Inflammatory macrophage treated with lipopolysaccharide for 4 hours (primary cell): ENCODE measurements around the gene PRKN.
"Not testable (repeated sequence)": the region's sequence is repeated elsewhere in the genome, so short reads cannot be mapped to it uniquely, and the experiment has no call there.

ENCODE experiments used
- DNase-seq: peaks from one replicate; pipeline ENCODE4 v3.0.0-alpha.2; 2020

PRKN gene

DNA sequence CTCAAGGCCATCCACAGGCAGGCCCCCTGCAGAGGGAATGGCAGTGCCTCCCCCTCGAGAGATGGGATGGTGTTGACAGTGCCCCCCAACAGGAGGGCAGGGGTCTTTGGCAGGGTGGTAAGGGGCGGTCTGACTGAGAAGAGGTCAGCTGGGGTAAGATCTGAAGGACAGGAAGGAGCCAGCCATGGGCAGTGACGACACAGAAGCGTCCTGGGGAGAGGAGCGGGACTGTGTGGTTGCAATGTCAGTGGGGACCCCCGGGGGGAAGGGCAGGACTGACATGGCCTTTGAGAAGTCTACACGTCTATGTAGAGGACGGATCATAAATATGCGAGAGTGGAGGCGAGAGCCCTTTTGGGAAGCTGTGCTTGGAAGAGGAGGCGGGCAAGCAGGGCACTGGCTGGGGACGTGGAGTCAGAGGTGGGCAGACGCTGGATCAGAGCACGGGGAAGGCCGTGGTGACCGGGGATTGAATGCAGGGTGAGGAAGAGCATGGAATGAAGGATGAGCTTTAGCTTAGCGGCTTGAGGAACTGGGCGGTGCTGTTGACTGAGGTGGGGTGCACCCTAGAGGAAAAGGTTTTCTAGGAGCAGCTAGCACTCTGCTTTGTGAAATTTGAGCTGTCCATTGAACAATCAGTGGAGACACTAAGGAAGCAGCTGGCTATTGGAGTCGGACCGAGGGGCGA lies 1371.3 kb downstream of the PRKN start:
- no peak for DNase-seq

DNA sequence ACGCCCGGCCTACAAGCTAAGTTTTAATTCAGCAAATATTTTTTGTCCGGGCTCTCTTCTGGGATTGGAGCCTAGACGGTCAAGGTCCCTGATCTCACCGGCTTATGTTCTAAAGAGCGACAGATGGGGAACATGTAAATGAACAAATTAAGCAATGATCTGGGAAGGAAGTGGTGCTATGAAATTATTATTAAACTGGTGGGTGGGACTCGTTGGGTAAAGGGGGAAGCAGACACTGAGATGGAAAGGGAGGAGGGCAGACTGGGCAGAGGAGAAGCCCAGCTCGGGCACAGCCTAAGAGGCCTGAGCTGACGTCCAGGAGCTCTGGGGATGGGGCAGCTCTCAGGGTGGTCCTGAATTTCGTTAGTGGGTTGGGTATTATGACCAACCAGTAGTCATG lies 1371.9 kb downstream of the PRKN start:
- DNase-seq: peak; percentile 83

DNA sequence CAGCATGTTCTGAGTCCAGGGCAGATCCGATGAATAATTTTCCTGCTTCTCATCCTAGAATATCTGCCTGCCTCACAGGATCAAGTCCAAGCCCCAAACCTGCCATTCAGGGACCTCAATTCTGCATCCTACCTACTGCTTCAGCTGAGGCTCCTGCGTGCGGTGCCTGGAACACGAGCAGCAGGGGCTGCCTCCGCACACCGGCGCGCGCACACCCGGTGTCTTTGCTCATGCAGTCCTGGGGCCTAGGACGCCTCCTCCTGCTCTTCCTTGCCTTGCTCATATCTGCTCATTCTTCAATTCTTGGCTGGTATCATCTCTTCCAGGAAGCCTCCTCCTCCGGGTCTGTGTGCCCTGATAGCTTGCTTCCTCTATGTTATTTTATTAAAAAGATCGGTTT lies 1372.6 kb downstream of the PRKN start:
- no peak for DNase-seq

DNA sequence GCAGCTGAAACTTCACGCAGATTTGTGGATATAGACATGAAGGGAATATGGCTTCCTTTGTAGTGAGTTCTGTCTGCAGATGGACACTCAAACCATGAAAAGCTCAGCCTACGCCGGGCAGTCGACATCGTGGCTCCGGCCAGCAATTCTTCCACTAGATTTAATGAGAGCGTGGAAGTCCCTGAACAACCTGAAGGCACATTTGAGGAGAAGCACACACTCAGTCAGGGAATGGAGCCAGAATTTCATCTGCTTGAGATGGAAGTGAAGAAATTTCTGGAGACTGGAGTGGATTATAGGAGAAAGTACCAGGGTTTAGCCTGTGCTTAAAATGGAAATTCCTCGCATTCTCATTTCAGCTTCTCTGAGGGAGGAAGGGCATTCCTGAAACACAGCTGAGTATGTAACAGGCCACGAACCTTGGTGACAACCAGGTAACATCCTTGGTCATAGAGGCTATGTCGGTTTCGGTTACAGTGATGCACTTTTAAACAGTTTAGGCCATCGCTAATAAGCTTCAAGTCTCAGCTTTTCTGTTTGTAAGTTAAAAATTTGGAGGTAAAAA lies 1373.2 kb downstream of the PRKN start:
- no peak for DNase-seq

DNA sequence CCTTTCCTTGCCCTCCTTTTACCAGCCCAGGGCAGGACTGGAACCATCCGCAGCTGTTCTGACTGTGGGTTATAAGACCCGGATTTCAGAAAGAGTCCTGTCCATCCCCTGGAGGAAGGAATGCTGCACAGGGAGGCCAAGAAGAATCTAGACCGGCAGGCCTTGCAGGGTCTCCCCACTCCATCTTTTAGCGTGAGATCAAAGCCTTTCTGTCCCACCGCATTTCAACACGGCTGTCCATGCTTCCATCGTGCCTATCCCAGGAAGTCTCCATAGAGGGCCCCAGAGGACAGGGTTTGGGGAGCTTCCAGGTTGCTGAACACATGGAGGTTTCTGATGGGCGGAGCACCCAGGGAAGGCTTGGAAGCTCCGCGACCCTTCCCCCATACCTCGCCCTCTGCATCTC lies 1374.4 kb downstream of the PRKN start:
- DNase-seq: peak; percentile 38

DNA sequence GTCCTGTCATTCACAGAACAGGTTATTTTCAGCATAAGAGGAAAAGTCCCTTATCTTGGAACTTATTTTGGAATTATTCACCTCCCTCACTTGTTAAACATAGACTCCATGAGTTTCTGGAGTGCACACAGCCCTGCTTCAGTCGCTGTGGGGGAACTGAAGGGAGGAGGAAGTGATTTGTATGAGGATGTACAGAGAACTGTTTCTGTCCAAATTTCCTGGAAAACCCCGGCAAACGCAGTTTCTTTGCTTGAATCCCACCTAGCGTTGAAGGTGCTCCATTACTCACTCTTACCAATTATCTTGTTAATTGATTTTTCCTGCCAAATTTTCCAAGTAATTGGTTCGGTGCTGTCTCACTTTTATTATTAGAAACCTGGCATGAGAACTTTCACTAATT lies 1375.7 kb downstream of the PRKN start:
- DNase-seq: peak; percentile 43

DNA sequence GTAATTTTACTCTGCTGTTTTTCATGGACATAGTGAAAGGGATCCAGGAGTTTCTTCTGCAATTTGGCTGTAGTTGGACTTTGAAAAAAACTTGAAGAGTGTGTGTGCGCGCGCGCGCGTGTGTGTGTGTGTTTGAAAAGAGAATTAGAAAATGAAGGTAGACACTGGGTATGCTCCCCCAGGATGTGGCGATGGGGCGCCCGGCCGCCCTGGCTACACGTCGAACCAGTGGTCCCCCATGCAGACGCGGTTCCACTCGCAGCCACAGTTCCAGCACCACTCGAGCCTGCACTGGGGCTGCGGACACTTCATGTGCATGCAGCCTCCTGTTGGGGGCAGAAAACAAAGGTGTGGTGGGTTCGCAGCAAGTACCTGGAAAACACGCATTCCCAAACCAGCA lies 1377.7 kb downstream of the PRKN start:
- no peak for DNase-seq

DNA sequence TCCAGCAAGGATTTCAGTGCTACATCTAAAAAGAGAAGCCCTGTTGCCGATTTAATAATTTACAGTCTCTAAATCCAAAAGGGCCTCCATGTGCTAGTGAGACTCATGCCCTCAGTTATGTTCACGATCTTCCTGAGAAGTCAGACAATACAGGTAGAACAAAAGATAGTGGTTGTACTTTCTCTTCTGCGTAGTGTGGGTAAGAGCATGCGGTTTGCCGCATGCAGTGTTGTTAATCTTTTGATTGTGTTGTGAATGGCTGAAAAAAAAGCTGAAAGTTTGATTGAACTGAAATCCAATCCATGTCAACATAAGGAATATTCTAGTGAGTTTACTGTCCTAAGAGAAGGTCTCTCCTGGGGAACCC lies 1379.0 kb downstream of the PRKN start:
- DNase-seq: no peak

DNA sequence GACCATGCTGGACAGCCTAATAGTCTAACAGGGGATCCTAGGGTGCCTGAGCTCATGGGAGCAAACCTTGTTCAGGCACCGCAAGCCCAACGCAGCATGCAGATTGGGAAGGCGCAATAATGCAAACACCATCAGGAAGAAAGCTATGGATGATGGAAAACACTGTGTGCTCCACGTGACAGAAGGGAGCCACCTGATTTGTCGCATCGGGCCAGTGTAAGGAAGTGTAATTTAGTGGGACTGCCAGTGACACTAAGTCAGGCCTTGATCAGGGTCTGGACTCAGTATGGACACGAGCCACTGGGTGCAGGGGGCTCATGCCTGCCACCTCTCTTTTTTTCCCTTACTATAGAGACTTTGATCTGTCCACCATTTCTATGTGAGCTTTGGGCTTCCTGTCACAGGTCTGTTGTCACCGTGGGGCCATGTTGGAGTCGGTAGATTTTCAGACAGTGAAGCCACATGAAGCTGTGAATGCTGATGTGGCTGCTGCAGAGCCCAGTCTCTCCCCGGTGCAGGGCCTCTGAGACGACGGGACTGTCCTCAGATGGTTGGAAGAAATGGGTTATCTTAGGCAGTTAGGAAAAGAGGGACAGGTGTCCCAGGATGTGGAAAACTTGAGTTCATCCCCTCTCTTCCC lies 1379.5 kb downstream of the PRKN start:
- DNase-seq: no peak

DNA sequence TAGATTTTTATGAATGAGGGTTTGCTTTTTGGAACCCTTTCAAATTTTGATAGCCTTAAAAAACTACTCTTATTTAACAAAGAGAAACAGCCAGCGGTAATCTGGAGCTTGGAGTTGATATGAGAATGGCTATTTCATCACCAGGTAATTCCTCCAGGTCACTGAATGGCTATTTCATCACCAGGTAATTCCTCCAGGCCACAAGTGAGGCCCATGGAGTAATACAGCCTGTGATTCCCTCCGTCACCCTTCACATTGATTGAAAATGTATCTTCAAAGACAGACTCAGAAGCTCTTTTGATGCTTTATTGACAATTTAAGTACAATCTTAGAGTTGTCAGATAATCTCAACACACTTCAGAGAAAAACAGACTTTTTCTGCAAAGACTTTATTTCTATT lies 1380.4 kb downstream of the PRKN start:
- DNase-seq: no peak

DNA sequence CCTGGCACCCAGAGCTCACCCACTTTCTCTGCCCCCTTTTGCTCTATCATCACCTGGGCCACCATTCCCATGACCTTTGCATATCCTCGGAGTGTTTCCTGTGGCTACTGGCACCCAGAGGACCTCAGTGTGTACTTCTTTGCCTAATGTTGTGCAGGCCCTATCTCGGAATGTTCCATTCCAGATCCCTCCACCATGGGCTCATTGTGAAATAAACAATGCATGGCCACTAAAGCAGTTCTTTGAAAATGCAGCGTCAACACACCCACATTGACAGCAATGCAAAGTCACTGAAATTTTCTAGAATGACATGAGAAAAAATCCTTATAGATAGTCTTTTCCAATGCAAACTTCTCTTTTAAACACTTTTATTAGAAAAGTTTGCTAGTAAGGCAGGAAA lies 1380.8 kb downstream of the PRKN start:
- no peak for DNase-seq

DNA sequence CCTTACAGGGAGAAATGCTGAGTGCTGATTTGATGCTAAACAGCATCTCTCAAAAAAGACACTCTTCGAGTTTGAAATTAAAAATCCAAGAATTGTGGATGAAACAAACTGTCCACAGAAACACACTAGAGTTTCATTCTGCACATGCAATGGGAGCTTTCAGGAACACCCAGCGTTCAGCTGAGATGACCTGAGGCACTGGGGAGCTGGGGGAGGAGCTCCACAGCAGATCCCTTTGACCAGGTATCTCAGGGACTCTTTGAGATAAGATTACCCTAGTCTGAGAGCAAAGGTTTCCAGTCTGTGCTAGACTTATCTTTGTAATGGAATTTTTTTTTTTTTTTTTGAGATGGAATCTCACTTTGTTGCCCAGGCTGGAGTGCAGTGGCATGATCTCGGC lies 1382.9 kb downstream of the PRKN start:
- no peak for DNase-seq

DNA sequence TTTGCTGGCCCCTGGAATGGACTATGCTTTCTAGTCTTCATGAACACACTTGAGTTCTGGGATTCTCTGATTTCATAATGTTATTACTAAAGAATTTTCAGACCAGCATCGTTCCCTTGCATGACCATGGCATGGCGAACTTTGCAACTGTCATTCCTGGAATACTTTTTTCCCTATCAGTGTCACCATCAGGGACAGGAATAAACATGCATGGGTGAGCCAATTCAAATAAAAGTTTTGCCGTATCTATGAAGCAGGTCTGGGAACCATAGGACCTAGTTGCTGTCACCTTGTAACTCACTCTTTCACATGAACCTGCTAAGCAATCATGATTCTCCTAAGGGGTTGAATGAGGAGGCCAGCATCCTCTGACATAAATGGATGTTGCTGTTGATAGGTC lies 1385.5 kb downstream of the PRKN start:
- DNase-seq: no peak

DNA sequence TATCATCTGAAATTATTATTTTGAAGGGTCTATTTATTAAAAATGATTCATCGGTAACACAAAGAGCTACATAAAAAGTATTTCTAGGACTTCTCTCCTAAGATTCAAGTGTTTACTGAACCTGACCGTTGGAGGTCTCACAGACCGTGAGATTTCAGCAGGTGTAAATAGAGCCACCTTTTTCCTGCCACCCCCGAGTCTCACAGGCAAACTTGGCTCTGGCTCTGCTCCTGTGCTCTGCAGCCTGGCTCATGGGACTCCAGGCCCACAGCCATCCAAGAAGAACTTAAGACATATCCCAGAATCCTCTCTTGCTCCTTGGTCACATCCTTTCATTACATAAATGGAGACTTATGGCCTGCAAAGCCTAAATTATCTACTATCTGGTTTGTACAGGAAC lies 1385.9 kb downstream of the PRKN start:
- no peak for DNase-seq

DNA sequence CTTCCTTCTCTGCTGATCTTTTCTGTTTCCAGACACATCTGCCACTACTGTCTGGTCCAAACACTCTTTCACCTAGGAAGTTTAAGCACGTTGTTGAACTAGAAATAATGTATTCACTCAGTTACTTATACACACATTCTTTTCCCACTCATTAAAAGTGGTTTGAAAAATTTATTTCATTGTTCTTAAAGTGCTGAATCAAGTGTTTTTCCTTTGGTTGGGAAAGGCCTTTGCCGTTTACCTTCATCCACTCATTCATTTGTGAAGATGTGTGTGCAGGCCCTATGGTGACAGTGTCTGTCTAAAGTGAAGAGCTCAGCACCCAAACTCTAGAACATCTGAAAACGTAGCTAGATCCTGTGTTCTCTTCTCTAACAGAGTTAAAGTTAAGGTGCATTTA lies 1389.6 kb downstream of the PRKN start:
- DNase-seq: no peak

DNA sequence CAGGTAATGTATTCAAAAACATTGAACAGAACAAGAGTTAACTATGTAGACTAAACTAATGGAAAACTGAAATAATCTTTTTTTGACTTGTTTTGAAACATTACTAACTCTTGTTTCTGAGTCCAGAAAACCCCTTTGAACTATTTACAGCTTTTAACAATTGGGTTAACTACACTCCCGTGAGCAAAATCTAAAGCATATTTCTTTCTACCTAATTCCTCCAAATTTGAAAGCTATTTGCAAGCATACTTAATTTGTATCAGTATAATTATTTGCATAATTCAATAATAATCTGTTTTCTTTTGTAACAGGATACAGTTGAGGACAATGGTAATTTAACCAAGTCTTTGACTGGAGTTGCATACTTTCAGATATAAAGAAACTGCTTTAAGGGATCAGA lies 1391.1 kb downstream of the PRKN start:
- no peak for DNase-seq

DNA sequence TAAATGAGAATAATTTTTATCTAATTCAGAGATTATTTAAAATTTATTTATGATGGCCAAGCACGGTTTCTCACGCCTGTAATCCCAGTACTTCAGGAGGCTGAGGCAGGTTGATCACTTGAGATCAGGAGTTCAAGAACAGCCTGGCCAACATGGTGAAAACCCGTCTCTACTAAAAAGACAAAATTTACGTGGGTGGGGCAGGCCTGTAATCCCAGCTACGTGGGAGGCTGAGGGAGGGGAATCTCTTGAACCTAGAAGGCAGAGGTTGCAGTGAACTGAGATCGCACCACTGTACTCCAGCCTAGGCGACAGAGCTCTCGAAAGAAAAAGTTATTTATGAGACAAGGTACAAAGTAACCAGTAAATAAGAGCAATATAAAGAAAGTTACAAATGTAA lies 1394.2 kb downstream of the PRKN start:
- DNase-seq: no peak

DNA sequence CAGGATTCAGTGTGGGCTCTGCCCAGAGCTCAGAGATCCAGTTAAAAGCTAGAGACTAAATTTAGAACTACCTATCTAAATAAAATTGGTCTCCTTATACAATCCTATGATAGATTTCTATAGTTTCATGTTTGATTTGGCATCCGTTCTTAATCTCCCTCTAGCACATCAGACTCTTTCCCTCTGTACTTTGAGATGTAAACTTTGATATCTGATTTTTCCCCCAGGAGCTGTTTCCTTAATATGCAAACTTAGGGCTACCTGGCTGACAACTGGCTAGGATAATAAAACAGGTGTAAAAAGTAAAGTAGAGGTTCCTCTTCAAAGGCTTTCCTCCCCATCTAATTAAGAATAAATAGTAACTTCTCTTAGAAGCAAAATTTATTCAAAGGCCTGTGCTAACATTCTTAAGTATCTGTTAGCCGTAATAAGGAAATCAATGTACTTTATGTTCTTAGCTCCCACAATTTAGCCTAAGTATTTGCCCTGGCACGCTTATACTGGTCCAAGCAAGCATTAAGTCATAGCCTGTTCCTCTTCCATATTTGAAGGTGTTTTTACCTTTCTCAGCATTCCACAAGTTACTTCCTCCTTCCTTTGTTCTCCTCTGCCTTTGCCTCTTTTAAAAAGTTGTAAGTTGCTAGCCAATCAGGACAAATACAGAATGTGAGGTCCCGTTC lies 1396.0 kb downstream of the PRKN start:
- DNase-seq: not testable (repeated sequence)

DNA sequence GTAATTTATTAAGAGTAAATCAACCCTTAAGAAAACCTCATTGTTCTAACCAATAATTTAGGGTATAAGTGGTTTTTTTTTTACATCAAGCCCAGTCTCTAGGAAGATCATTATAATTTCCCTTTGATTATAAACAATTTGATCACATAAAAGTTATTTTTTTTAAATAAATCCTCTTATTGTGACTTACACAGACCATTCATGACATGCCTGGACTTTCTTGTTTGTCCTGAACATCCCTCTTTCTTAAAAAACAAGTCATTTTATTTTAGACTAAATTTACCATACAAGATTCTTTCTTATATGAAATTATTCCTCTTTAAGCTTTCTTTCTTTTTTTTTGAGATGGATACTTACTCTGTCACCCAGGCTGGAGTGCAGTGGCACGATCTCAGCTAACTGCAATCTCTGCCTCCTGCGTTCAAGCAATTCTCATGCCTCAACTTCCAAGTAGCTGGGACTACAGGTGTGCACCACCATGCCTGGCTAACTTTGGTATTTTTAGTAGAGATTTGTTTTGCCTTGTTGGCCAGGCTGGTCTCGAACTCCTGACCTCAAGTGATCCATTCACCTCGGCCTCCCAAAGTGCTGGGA lies 1400.1 kb downstream of the PRKN start:
- DNase-seq: no peak

DNA sequence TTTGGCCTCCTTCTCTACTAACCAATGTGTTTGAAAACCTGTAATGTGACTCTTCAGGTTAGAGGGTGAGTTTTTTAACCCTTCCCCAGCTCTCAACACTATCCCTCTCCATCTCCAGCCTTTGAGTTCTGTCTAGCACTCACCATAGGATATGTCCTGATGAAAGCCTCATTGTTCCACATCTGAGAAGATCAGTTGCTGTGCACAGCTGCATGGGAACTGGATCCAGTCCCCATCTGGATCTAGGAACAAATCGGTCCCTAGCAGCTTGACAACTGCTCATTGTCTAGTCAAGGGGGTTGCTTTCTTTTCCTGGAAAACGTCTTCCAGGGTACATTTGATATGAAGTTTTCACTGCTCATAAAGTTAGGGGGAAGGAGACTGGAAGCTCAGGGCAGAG lies 1408.3 kb downstream of the PRKN start:
- no peak for DNase-seq

DNA sequence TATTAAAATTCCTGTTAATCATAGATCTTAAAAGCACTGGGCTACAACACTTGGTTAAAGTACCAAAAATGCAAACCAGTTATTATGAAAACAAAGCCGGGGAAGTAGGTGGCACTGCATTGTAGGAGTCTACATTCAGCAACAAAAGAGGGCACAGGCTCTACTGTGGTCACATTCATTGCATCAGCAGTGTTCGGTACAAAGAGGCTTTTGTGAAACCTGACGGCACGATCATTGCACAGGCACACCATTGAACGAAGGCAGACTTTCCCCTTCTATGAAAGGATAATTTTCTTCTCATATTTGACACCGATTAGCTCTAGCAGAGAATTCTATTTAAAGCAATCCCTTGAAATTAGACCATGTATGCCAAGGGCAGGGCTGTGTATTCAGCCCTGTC lies 1409.1 kb downstream of the PRKN start:
- DNase-seq: no peak

DNA sequence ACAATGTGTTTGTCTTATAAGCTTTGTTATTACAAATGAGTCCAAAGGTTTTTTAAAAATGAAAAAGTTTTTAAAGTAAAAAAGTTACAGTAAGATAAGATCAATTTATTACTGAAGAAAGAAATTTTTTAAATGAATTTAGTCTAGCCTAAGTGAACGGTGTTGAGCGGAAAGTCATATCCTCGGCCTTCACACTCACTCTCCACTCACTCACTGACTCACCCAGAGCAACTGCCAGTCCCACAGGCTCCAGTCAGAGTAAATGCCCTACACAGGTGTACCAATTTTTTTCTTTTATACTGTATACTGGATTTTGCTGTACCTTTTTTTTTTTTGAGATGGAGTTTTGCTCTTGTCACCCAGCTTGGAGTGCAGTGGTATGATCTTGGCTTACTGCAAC lies 1411.0 kb downstream of the PRKN start:
- DNase-seq: no peak

DNA sequence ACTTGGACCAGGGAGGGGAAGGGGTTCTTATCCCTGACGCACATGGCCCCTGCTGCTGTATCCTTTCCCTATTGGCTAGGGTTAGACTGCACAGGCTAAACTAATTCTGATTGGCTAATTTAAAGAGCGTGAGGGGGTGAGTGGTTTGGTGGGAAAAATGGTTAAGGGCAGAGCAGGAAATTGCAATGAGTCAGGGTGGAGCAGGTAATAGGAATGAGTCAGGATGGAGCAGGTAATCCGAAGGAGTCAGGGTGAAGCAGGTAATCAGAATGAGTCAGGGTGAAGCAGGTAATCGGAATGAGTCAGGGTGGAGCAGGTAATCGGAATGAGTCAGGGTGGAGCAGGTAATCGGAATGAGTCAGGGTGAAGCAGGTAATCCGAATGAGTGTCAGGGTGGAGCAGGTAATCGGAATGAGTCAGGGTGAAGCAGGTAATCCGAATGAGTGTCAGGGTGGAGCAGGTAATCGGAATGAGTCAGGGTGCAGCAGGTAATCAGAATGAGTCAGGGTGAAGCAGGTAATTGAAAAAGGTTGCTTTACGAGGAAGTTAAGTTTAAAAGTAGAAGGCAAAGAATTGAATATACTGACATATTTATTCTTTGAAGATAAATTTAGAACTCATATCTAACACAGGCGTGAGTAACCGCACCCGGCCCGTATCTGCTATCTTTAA lies 1412.2 kb downstream of the PRKN start:
- DNase-seq: not testable (repeated sequence)
